ENCODE measurements around the gene TMEM121B. TPM values are rescaled to one million over a fixed set of nuclear protein-coding genes. Genes with fewer than 3 reads are reported as not detected.

The TMEM121B gene
- polyA plus RNA-seq, 1 of the 3 experiments (the other 2 are of a cell fraction): 0.13 TPM

- no peak for TF ChIP-seq PBX3 (IDR thresholded peaks at IDR 0.05)
- no peak for TF ChIP-seq MEF2A (IDR thresholded peaks at IDR 0.05; ENCODE audit: borderline replicate concordance, low read depth)
- TF ChIP-seq TEAD4 (IDR thresholded peaks at IDR 0.05; ENCODE audit: borderline replicate concordance, insufficient read depth): no peak
Observed at GRCh38 chr22:17116572-17117330, 4.4 kb downstream of the TMEM121B start (continued).

DNA sequence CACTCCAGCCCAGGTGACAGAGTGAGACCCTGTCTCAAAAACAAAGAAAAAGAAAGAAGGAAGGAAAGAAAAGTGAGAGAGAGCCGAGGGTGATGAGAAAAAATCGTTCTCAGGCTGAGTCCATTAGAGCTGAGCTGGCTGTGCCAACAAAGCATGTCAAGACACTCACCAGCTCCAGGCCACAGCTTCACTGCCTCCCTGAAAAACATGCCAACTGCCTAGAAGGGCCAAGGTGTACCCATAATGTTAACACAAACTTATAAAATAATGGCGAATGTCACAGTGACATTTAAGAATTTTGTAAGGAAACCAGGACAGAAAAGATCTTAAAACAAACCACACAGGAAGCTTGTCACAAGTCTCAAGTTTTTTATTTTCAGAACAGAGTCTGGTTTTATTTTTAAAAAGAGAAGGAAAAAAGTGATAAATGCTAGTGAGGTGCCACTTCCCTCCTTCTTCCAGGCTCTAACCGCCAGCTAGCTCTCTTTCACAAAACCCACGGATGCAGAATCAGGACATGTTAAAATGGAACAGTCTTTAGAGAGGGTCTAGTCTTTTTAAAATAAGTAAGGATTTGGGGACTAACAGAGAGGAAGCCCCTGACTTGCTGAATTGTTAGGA lies 5.1 kb downstream of the TMEM121B start:
- H3K79me2 ChIP-seq (ENCODE audit: insufficient read depth): no peaks in the 10 kb centered on the region
- no peaks in the 10 kb centered on the region for H3K9me2 ChIP-seq
- H3K27ac ChIP-seq (ENCODE audit: low read depth in 2 of 2, low read length in 1 of 2): no peak overlapping the region
- TF ChIP-seq MAX (IDR thresholded peaks at IDR 0.05; ENCODE audit: low read depth) (no peak), USF1 (IDR thresholded peaks at IDR 0.05; ENCODE audit: borderline replicate concordance, low read depth) (no peak)
- TF ChIP-seq, protein P1, sequence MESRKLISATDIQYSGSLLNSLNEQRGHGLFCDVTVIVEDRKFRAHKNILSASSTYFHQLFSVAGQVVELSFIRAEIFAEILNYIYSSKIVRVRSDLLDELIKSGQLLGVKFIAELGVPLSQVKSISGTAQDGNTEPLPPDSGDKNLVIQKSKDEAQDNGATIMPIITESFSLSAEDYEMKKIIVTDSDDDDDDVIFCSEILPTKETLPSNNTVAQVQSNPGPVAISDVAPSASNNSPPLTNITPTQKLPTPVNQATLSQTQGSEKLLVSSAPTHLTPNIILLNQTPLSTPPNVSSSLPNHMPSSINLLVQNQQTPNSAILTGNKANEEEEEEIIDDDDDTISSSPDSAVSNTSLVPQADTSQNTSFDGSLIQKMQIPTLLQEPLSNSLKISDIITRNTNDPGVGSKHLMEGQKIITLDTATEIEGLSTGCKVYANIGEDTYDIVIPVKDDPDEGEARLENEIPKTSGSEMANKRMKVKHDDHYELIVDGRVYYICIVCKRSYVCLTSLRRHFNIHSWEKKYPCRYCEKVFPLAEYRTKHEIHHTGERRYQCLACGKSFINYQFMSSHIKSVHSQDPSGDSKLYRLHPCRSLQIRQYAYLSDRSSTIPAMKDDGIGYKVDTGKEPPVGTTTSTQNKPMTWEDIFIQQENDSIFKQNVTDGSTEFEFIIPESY (IDR thresholded peaks at IDR 0.05; ENCODE audit: borderline replicate concordance, low read depth): no peak
- no peak overlapping the region for H2AFZ ChIP-seq (ENCODE audit: low read depth)
- H3K36me3 ChIP-seq (replicated peaks in 1 of 2; ENCODE audit: control insufficient read depth in 1 of 2, insufficient read depth in 2 of 2, low read length in 1 of 2): no peaks in the 10 kb centered on the region
- no peak overlapping the region for H3K4me2 ChIP-seq
- 37% methylated on average over 5 of the region's 5 CpGs for WGBS (ENCODE audit: low lambda C conversion rate)
- DNase-seq: no peak
- no peaks in the 10 kb centered on the region for H4K20me1 ChIP-seq (ENCODE audit: insufficient read depth)
- H3K27me3 ChIP-seq (ENCODE audit: insufficient read depth): no peaks in the 10 kb centered on the region
- H3K4me1 ChIP-seq (ENCODE audit: control insufficient read depth in 1 of 2, insufficient read depth in 2 of 2, low read depth in 1 of 2, low read length in 1 of 2): no peaks in the 10 kb centered on the region; a peak in 1 of 4 replicates
- ChIA-PET POLR2A (no interaction called here), CTCF (interaction anchor here (1.5 to 2.7 kb wide), 3 partner anchors 56 to 385 kb away, joined by 4 to 11 read pairs (median 8); no protein-coding TSS in a partner anchor)
- no peak overlapping the region for H3K4me3 ChIP-seq (ENCODE audit: low read depth in 2 of 2, low read length in 1 of 2)
- no peaks in the 10 kb centered on the region for H3F3A ChIP-seq (replicated peaks; ENCODE audit: insufficient read depth)
- no peaks in the 10 kb centered on the region for H3K9me3 ChIP-seq
- no peak overlapping the region for H3K9ac ChIP-seq

DNA sequence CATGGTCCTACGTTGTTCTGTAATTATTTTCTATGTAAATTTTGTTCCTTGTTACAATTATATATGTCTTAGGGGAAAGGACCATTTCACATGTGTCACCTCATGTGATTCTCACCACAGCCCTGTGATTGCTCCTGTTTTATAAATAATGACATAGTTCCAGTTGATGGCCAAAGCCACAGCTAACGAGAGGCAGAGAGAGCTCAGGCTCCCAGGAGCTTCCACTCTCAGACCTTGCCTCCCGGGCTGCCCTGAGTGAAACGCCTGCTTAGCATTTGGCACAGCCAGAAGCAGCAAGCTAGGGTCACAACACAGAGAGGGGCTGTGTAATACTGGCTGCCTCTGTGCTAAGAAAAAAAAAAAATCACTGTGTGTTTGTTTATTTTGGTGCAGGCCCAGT lies 5.9 kb downstream of the TMEM121B start:
- no peak overlapping the region for H3K27ac ChIP-seq (ENCODE audit: low read depth in 2 of 2, low read length in 1 of 2)
- no peak overlapping the region for H2AFZ ChIP-seq (ENCODE audit: low read depth)
- no peaks in the 10 kb centered on the region for H3K9me2 ChIP-seq
- no peaks in the 10 kb centered on the region for H3K79me2 ChIP-seq (ENCODE audit: insufficient read depth)
- H3K9ac ChIP-seq: no peak overlapping the region
- 16% methylated on average over 4 of the region's 4 CpGs for WGBS (ENCODE audit: low lambda C conversion rate)
- no peaks in the 10 kb centered on the region for H3K9me3 ChIP-seq
- no peaks in the 10 kb centered on the region for H3F3A ChIP-seq (replicated peaks; ENCODE audit: insufficient read depth)
- TF ChIP-seq YY1 (IDR thresholded peaks at IDR 0.05; ENCODE audit: low read depth) (no peak), MEF2A (IDR thresholded peaks at IDR 0.05; ENCODE audit: borderline replicate concordance, low read depth) (no peak), GABPA (IDR thresholded peaks at IDR 0.05; ENCODE audit: low read depth) (no peak)
- H4K20me1 ChIP-seq (ENCODE audit: insufficient read depth): no peaks in the 10 kb centered on the region
- no peaks in the 10 kb centered on the region for H3K36me3 ChIP-seq (replicated peaks in 1 of 2; ENCODE audit: control insufficient read depth in 1 of 2, insufficient read depth in 2 of 2, low read length in 1 of 2)
- H3K4me3 ChIP-seq (ENCODE audit: low read depth in 2 of 2, low read length in 1 of 2): no peak overlapping the region
- ChIA-PET POLR2A (no interaction called here), CTCF (interaction anchor here (1.2 to 2.7 kb wide), 3 partner anchors 19 to 386 kb away, joined by 3 to 11 read pairs (median 4); no protein-coding TSS in a partner anchor)
- H3K4me1 ChIP-seq (ENCODE audit: control insufficient read depth in 1 of 2, insufficient read depth in 2 of 2, low read depth in 1 of 2, low read length in 1 of 2): no peaks in the 10 kb centered on the region; a peak in 1 of 4 replicates
- H3K27me3 ChIP-seq (ENCODE audit: insufficient read depth): no peaks in the 10 kb centered on the region
- no peak overlapping the region for H3K4me2 ChIP-seq
- no peak for DNase-seq
